Fibroblast of peridontal ligament (primary cell): ENCODE results near the gene SPINK5.

ENCODE experiments used
- DNase-seq: peaks from one replicate; pipeline ENCODE4 v3.0.0-alpha.2; 2010; ENCODE audit errors: extremely low read depth

The SPINK5 gene

DNA sequence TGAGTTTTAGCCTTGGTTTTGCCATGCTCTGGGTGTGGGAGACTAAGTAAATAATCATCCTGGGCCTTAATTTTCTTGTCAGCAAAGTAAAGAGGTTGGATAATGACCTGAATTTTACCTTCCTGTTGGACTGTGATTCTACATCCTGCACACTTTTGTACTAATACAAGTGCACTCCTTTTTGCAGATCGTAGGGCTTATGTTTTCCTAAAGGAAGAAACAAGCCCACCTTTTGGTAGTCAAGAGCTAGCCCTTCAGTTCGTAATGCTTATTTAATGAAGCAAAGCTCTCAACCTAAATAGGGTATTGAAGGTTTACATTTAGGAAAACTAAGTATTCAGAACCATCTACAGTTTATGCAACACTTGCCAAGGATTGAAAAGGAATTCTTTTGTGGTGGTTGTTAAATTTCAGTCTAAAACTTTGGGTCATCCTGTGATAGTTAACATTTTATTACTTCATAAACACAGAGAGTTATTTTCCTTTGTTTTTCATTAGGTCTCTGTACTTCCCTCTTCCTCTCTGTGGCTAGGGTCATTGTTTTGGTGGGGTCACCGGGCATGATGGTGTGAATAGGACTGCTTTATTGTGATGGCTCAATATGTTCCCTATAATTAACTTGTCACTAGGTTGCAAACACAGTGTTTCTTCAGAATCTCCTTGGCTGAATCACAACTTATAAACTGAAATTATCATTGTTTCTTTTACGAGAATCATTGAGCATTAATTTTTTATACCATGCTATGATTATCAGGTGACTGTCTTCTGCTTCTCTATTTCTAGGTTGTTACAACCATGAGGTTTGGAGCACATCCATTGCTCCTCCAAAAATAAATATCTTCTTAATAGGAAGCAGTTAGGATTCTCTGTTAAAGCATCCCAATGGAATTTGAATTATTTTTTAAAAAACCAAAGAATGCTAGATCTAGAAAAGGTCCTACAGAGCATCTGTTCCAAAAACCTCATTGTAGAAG, 28.5 kb downstream of the SPINK5 start:
- no peak for DNase-seq

DNA sequence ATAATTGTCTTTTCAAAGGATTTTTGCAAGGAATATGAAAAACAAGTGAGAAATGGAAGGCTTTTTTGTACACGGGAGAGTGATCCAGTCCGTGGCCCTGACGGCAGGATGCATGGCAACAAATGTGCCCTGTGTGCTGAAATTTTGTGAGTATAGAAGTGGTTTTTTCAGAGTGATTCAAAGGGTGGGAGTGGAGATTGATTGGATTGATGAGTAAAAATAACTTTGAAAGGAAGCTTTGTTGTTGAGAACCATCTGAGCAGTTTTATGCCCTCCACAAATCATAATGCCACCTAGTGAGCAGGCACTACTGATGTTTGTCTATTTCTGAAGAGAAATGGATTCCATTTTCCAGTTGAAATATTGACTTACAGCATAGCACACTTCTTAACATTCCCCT, 30.6 kb downstream of the SPINK5 start:
- DNase-seq, result no peak

DNA sequence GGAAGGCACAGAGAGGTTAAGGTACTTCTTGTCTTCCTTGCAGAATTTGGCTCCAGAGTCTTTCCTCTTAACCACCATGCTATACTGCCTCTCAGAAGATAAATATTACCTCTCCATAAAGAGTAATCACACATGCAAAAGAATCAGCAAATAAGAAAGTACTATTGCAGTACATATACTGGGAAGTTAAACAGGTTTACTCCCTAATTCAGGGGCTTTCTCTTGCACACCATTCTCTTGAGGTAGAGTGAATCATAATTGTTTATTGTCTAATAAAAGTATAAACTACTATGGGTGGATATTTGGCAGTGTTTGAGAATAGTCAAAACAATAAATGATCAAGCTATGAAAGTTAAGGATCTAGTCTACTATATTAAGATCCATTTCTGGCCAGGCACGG, 40.4 kb downstream of the SPINK5 start:
- no peak for DNase-seq

DNA sequence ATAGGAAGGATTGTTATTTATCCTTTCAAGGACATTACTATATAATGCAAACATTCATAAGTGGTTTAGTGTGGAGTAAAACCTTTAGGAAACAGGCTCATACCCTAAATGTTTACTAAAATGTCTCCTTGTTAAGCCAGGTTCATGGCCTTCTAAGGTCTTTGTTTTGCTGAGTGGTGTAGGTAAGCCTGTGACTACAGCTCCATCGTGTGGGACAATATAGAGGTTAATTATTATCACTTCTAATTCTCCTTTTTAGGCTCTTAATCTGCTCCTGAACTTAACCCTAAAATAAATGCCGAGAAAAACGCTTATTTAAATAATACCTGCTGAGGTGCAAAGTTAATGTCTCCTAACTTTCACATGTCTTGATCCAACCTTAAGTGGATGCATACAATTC, 43.8 kb downstream of the SPINK5 start:
- no peak for DNase-seq

DNA sequence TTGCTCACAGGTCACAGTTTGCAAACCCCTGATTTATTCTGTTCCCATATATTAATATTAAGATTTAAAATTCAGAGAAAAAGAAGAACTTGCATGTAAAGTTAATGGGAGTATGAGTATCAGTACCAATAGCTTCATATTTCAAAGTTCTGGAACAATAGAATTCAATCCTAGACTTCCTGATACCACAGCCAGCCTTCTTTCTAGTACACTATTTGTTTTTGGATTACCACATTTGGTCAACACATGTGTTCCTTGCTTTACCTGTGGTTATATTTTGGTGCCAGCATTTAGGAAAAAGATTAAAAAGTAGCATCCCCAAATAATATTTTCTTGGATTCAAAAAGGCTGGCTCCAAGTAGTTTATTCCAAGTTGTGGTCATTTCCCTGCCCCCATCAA, 49.5 kb downstream of the SPINK5 start:
- DNase-seq, result no peak

DNA sequence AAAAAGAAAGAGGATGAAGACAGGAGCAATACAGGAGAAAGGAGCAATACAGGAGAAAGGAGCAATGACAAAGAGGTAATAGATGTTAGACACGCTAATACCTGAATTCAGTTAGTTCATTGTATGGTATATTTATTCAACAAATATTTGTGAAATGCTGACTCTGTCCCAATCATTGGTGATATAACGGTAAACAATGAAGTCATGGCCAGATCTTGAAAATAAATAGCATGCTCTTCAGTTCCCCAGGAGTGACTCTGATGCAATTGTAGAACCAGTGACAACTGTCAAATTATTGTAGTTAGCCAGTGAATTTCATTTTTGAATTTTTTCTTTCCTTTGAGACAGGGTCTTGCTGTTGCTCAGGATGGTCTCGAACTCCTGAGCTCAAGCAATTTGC, 56.5 kb downstream of the SPINK5 start:
- no peak for DNase-seq

DNA sequence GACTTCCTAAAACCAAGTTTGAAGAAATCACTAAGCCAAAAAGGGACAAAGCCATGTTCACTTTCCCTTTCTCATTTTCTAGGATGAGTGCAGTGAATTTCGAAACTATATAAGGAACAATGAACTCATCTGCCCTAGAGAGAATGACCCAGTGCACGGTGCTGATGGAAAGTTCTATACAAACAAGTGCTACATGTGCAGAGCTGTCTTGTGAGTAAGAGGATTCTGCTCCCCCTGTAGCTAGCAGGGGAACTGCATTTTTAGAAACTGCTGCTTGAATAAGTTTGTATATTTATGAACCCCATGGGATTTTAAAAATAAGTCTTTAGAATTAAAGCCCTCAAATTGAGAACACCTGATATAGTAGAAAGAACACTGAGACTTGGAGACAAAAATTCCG, 61.9 kb downstream of the SPINK5 start:
- no peak for DNase-seq

DNA sequence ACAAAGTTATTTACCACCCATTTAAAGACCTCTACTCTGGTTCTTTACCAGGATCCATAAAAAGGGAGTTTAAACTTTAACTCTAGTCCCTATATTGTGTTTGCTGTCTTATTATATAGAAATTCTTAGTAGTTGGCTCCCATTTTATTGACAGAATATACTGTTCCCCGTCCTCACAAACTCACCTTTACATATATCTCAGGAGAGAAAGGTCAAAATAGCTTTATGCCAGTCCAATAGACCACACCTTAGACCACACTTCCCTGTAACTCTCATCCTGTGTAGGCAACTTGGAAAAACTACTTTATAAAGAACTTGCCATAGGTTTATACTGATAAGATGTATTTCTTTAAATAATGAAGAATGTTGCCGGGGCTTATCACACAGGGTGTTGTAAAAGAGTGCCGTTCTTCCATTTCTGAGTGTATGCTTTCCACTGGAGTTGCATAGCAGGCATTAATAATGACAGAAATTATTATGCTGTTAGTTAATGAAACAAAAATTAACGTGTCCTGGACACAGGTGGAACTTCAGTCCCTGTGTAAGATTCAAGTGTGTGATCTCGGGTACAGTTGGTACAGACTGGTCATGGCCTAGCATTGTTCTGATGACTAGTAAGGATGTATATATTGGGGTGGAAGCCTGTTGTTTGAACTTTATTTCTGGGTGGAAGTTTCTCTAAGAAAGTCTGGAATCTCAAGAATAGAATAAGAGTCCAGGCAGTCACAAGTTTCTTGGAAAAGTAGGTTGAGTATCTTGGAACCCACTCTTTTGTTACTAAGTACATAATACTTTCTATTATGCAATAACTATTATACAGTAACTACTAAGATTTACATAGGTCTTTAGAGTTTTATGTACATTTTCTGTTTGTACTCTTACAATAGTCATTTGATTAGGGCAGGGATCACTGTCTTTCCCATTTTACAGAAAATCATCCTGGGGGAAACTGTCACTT, 71.6 kb downstream of the SPINK5 start:
- no peak for DNase-seq

DNA sequence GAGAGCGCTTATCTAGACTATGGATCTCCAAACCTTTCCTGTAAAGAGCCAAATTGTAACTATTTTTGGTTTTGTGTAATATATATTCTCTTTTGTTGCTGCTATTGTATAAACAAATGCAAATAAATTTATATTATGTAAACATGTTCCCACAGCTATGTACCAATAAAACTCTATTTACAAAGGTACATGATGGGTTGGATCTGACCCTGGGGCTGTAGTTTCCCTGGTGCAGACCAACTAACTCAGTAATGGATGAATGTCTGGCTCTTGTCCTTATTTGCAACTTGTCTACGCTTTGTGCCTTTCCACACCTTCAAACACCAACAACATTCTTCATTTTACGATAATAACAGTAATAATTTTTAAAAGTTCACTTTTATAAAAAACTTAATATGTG, 77.1 kb downstream of the SPINK5 start:
- no peak for DNase-seq

DNA sequence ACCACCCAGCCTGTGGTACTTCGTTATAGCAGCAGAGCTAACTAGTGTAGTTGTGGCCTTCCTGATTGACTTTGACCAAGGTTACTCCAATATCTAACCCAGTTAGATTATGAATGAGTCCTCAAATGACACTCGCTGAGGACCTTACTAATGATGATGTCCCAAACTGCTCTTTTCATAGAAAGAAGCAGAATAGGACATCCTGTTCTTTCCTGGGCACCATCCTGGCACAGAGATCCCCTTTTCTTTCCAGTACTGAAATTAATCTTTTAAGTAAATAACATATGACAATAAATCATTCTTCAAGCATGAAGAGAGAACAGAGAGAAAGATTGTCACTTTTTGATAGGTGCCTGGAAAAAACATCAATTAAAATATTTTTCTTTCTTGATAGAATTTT, 77.9 kb downstream of the SPINK5 start:
- no peak for DNase-seq

DNA sequence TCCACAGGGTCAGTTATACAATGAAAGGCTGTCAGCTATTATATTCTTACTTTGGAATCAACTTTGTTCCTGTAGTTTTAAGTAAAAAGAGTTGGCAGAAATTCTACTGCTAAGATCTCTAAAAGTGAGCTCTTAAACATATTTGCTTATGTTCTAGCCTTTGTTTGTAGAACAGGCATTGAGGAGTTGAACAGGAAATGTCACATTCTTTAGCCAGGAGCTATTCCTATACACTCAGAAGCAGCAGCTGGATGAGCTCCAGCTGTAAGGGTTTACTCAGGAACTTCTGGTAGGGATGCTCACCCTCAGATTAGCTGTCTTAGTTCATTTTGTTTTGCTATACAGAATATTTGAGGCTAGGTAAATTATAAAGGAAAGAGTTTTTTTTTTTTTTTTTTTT, 82.1 kb downstream of the SPINK5 start:
- no peak for DNase-seq

DNA sequence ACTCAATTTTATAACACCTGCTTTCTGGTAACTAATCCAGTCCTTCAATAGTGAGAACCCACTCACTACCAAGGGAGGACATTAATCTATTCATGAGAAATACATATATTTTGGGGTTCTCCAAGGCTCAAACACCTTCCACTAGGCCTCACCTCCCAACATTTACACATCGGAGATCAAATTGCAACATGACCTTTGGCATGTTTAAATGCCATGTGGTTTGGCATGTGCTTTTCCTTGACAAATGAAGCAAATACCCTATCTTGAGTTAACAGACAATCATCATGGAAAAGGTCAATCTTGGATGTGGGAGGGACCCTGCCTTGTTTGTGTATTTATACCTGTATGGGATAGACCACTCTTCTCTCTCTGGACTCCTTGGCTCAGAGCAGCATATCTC, 82.7 kb downstream of the SPINK5 start:
- DNase-seq, result no peak

DNA sequence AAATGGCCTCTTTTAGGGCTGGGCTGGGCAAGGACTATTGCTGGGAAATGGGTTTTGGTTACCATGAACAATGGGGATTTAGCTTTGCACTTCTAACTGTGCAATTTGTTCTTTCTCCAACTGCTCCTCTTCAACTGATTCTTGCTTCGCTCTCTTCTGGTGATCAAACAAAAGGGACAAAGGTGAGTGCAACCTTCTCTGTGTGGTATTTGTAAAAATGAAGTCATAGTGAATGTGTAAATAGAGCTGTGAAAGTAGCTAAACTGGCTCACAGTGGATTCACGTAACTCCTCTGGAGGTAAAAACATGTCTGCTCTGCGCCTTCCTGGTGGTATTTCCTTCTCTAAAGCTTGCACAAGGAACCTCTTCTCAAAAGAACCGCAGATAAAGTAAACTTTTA, 83.6 kb downstream of the SPINK5 start:
- no peak for DNase-seq

DNA sequence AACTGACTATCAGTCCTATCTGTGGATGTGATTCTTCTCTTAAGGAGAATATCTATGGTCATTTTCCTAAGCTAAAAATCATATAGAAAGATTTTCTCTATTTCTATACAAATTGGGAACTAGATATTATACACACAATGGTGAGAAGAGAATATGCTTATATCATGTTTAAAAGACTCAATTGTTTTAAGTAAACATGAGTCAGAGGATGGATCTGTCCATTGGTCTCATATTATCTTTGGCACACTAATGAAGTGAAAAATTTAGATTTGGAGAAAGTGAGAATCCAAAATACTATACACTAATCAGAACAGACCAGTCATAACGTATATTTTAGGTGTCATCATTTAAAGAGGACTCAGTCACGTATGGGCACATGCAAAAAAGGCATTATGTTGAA, 88.1 kb downstream of the SPINK5 start:
- no peak for DNase-seq

DNA sequence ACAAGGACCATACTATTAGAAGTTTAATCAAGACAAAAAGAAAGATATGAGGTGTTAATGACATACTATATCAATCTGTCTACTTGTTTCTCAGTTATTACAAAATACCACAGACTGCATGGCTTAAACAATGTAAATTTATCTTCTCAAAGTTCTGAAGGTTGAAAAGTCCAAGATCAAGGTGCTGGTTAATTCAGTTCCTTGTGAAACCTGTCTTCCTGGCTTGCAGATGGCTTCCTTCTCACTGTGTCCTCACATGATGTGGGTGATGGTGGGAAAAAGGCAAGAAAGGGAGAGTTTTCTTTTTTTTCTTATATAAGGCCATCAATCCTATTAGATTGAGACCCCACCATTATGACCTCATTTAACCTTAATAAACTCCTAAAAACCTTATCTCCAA, 89.0 kb downstream of the SPINK5 start:
- no peak for DNase-seq

DNA sequence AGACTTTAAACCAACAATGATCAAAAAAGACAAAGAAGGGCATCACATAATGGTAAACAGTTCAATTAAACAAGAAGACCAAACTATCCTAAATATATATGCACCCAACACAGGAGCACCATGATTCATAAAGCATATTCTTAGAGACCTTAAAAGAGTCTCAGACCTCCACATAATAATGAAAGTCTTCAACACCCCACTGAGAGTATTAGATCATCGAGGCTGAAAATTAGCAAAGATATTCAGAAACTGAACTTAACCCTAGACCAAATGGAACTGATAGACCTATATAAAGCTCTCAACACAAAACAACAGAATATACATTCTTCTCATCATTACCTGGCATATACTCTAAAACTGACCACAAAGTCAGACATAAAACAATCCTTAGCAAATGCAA, 92.8 kb downstream of the SPINK5 start:
- no peak for DNase-seq

DNA sequence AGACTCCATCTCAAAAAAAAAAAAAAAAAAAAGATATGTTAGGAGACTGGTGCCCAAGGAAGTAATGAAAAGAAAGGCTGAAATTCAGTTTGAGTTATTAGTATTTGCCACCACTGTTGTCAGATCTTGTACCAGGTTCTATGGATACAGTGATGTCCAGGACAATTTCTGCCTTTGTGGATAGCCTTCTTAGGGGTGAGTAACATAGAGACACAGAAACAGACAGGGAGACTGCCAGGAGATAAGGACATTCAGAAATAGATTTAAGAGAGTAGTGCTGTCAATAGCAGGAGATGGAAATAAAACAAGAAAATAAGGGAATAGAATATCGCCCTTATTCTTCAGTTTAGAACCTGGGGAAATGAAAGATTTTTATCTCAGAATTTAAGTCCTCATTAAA, 98.3 kb downstream of the SPINK5 start:
- no peak for DNase-seq

DNA sequence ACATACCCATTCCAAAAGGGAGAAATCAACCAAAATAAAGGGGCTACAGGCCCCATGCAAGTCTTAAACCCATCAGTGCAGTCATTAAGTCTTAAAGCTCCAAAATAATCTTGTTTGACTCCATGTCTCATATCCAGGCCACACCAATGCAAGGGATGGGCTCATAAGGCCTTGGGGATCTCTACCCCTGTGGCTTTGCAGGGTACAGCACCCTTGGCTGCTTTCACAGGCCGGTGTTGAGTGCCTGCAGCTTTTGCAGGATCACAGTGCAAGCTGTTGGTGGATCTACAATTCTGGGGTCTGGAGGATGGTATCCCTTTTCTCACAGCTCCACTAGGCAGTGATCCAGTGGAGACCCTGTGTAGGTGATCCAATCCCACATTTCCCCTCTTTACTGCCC, 99.6 kb downstream of the SPINK5 start:
- no peak for DNase-seq

DNA sequence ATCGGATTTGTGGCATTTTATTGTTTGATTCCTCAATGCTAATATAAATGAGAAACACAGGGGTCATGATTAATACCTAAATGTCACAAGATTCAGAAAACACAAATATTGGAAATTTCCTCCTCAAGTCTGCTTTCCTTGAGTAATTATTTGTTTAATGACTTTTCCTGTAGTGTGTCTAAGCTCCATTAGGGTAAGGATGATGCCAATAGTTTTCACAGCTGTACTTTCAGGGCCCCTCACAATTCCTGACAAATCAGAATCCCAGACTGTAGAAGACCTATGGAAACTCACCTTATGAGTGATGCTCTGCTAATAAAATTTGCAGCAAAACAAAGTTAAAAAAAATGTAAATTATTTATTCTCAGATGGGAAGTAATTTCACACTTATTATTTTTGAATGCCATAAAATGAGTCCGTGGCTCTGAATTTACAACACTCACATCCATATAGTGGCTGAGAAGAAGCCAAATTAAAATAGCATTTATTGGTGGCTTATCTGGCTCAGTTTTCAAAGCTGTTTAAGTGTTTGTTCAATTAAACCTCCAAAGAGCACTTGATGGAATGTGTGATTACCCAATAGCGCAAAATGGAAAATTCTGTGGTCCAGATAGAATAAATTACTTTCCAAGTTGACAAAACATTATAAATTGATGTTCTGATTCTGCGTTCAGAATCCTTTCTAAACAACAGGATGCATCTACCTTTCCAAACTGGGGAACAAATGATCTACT, 102.9 kb downstream of the SPINK5 start:
- DNase-seq, result no peak

DNA sequence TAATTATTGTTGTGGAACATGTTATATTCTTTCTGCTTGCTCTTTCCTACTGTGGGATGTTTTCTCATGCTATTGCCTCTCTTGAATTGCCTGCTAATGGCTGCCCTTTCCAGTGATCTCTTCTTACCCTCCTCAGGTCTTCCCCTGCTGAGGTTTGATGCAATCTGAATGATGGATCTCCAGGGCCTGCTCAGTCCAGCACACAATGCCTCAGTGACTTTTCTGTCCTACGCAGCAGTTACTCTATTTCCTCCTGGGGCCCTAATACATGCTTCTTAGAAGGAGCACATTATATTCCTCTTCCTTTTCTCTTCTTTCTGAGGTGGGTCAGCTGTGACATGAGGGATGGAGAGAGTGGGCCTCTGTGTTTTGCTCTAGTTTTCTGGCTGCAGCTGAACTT, 104.5 kb downstream of the SPINK5 start, which contains the start of gene SPINK14:
TSS of gene SPINK14 (plus strand) at position 301 of the 400 bp plus-strand sequence. CDS start 1,187 bp downstream, outside the sequence.
- no peak for DNase-seq

DNA sequence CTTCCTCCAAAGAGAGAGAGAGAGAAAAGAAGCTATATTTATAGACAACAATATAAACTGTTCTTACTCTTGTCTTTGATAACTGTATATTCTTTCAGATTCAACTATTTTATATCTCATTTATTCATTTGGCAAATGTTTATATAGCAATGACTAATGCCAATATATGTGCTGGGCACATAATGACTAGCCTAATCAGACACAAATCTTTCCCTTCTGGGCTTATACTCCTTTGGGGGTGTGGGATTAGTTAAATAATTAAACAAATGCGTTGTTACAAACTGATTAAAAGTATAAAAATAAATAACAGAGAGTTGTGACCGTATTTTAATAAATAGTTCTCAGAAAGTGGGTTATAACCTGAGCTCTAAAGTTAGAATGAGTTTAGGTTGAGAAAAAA, 108.6 kb downstream of the SPINK5 start:
- no peak for DNase-seq

DNA sequence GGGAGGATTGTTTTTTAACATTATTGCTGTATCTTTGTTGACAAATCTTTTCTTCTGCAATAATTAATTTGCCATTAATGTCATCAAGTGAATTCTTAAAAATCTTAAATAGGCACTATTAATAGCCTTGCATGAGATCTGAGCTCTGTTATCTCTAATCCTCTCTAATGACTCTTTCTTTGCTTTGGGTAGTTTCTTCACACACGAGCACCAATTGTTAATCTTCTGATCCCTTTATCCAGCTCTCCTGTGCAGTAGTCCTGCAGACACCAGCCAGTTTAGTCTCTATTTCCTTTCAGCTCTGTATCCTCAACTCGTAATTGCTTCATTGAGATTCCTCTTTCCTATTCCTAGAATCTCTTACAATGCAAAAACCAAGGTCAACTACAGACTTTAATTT, 112.7 kb downstream of the SPINK5 start:
- no peak for DNase-seq
